Measurements from ENCODE around the gene SSH2. TPM values are rescaled to one million over a fixed set of nuclear protein-coding genes. Genes with fewer than 3 reads are reported as not detected.

SSH2 gene
- total and polyA plus RNA-seq, 4 donors = 7.5 to 14.1 (median 11.2) TPM

DNA sequence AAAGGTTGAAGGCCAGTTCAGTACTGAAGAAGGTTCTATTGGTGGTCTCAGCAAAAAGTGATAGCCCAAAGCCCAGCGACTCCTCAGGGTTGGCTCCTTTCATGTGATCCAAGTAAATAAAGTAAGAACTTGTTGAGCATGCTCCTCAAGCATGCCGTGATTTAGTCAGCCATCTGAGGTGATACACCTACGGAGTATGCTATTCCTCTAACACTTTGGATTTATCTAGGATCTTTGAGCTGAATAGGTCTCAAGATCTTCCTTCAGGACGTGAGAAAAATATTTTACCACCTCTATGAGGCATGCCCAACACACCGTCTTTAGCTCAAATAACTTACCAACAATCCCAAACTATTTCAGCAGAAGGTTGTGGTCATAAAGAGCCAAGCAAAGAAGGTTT, 154.0 kb downstream of the SSH2 start:
- DNase-seq (ENCODE audit: low spot score) = no peak
- TF ChIP-seq, protein P1, sequence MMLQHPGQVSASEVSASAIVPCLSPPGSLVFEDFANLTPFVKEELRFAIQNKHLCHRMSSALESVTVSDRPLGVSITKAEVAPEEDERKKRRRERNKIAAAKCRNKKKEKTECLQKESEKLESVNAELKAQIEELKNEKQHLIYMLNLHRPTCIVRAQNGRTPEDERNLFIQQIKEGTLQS (IDR thresholded peaks at IDR 0.05) = no peak
- TF ChIP-seq, protein P2, sequence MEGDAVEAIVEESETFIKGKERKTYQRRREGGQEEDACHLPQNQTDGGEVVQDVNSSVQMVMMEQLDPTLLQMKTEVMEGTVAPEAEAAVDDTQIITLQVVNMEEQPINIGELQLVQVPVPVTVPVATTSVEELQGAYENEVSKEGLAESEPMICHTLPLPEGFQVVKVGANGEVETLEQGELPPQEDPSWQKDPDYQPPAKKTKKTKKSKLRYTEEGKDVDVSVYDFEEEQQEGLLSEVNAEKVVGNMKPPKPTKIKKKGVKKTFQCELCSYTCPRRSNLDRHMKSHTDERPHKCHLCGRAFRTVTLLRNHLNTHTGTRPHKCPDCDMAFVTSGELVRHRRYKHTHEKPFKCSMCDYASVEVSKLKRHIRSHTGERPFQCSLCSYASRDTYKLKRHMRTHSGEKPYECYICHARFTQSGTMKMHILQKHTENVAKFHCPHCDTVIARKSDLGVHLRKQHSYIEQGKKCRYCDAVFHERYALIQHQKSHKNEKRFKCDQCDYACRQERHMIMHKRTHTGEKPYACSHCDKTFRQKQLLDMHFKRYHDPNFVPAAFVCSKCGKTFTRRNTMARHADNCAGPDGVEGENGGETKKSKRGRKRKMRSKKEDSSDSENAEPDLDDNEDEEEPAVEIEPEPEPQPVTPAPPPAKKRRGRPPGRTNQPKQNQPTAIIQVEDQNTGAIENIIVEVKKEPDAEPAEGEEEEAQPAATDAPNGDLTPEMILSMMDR (IDR thresholded peaks at IDR 0.05; ENCODE audit: low read depth, low read length, missing input control) = no peak
- TF ChIP-seq GABPA (IDR thresholded peaks at IDR 0.05 in 1 of 2, conservative IDR thresholded peaks at IDR 0.05 in 1 of 2) (no peak), SP1 (IDR thresholded peaks at IDR 0.05) (no peak), FOXA1 (IDR thresholded peaks at IDR 0.05) (no peak), HNF4A (conservative IDR thresholded peaks at IDR 0.05) (no peak), RXRA (IDR thresholded peaks at IDR 0.05) (no peak), RAD21 (IDR thresholded peaks at IDR 0.05) (no peak), EGR1 (IDR thresholded peaks at IDR 0.05; ENCODE audit: low read depth in 2 of 2) (no peak), JUND (IDR thresholded peaks at IDR 0.05) (no peak), TAF1 (conservative IDR thresholded peaks at IDR 0.05) (no peak), HNF4G (IDR thresholded peaks at IDR 0.05) (no peak), YY1 (IDR thresholded peaks at IDR 0.05) (no peak), FOXA2 (IDR thresholded peaks at IDR 0.05) (no peak), NR2F2 (IDR thresholded peaks at IDR 0.05) (no peak)
- TF ChIP-seq, protein P3, sequence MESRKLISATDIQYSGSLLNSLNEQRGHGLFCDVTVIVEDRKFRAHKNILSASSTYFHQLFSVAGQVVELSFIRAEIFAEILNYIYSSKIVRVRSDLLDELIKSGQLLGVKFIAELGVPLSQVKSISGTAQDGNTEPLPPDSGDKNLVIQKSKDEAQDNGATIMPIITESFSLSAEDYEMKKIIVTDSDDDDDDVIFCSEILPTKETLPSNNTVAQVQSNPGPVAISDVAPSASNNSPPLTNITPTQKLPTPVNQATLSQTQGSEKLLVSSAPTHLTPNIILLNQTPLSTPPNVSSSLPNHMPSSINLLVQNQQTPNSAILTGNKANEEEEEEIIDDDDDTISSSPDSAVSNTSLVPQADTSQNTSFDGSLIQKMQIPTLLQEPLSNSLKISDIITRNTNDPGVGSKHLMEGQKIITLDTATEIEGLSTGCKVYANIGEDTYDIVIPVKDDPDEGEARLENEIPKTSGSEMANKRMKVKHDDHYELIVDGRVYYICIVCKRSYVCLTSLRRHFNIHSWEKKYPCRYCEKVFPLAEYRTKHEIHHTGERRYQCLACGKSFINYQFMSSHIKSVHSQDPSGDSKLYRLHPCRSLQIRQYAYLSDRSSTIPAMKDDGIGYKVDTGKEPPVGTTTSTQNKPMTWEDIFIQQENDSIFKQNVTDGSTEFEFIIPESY (IDR thresholded peaks at IDR 0.05) = no peak
- TF ChIP-seq, protein P4, sequence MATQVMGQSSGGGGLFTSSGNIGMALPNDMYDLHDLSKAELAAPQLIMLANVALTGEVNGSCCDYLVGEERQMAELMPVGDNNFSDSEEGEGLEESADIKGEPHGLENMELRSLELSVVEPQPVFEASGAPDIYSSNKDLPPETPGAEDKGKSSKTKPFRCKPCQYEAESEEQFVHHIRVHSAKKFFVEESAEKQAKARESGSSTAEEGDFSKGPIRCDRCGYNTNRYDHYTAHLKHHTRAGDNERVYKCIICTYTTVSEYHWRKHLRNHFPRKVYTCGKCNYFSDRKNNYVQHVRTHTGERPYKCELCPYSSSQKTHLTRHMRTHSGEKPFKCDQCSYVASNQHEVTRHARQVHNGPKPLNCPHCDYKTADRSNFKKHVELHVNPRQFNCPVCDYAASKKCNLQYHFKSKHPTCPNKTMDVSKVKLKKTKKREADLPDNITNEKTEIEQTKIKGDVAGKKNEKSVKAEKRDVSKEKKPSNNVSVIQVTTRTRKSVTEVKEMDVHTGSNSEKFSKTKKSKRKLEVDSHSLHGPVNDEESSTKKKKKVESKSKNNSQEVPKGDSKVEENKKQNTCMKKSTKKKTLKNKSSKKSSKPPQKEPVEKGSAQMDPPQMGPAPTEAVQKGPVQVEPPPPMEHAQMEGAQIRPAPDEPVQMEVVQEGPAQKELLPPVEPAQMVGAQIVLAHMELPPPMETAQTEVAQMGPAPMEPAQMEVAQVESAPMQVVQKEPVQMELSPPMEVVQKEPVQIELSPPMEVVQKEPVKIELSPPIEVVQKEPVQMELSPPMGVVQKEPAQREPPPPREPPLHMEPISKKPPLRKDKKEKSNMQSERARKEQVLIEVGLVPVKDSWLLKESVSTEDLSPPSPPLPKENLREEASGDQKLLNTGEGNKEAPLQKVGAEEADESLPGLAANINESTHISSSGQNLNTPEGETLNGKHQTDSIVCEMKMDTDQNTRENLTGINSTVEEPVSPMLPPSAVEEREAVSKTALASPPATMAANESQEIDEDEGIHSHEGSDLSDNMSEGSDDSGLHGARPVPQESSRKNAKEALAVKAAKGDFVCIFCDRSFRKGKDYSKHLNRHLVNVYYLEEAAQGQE (IDR thresholded peaks at IDR 0.05) = no peak
- H3K27ac ChIP-seq (ENCODE audit: low read depth in 1 of 2, low read length in 2 of 2) = no peak overlapping the region
- H3K27me3 ChIP-seq (ENCODE audit: control insufficient read depth in 4 of 4, insufficient read depth in 4 of 4, low read length in 3 of 4) = no peaks in the 10 kb centered on the region
- peaks cover 0 to 1% (median 0%) of the 10 kb centered on the region in 4 donors for H3K36me3 ChIP-seq (ENCODE audit: control insufficient read depth in 4 of 4, insufficient read depth in 3 of 4, low read depth in 1 of 4, low read length in 3 of 4)
- H3K4me3 ChIP-seq (ENCODE audit: low read depth in 1 of 3, low read length in 3 of 3) = no peak overlapping the region
- H3K9me3 ChIP-seq (ENCODE audit: control insufficient read depth in 4 of 4, low read length in 3 of 4) = no peaks in the 10 kb centered on the region
- H3K9ac ChIP-seq (ENCODE audit: low read depth in 1 of 2, low read length in 2 of 2) = no peak overlapping the region
- WGBS = over 99% methylated on average over 5 of the region's 5 CpGs
- H3K4me1 ChIP-seq (ENCODE audit: control insufficient read depth in 4 of 4, insufficient read depth in 4 of 4, low read length in 3 of 4) = no peaks in the 10 kb centered on the region

DNA sequence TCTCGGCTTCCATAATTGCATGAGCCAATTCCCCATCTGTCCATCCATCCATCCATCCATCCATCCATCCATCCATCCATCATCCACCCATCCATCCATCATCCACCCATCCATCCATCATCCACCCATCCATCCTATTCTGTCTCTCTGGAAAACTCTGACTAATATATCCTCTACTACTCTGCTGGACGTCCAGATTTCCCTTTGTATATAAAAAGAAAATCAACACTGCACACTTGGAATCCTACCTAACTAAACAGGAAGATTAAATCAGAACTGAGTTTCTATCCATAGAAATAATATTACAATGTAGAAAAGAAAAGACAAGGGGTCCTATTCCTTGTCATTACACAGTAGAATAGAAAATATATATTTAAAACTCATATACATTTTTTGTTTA, 157.0 kb downstream of the SSH2 start:
- Histone ChIP-seq H3K27me3 (ENCODE audit: control insufficient read depth in 4 of 4, insufficient read depth in 4 of 4, low read length in 3 of 4) (no peaks in the 10 kb centered on the region), H3K4me1 (ENCODE audit: control insufficient read depth in 4 of 4, insufficient read depth in 4 of 4, low read length in 3 of 4) (no peaks in the 10 kb centered on the region), H3K27ac (ENCODE audit: low read depth in 1 of 2, low read length in 2 of 2) (no peak overlapping the region), H3K4me3 (ENCODE audit: low read depth in 1 of 3, low read length in 3 of 3) (no peak overlapping the region), H3K9ac (ENCODE audit: low read depth in 1 of 2, low read length in 2 of 2) (no peak overlapping the region), H3K9me3 (ENCODE audit: control insufficient read depth in 4 of 4, low read length in 3 of 4) (no peaks in the 10 kb centered on the region), H3K36me3 (ENCODE audit: control insufficient read depth in 4 of 4, insufficient read depth in 3 of 4, low read depth in 1 of 4, low read length in 3 of 4) (peaks cover 0 to 1% (median 0%) of the 10 kb centered on the region in 4 donors)
- WGBS = 93% methylated on average over 2 of the region's 2 CpGs
- no peak for DNase-seq (ENCODE audit: low spot score)
- no peak for TF ChIP-seq HNF4G (IDR thresholded peaks at IDR 0.05)
